ENCODE data around the gene GREB1L.

Gene GREB1L

DNA sequence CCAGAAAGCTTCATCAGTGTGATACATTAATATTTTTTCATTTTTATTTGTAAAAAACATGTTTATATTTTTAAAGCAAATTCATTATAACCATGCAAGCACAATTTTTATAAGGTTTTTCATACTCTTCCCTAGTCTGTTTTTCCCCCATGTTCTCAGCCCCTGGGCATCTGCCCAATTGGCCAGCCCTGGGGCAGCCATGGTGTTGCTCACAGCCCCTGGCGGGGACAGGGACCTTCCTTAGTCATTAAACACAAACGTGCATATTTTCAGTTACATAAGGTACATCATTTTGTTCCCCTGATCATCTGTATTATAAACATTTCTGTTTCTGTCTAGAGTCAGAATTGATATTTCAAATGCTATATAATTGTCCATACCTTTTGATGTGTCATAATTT, 208.5 kb downstream of the GREB1L start:
- DNase-seq (ENCODE audit: low read depth) = no peak

DNA sequence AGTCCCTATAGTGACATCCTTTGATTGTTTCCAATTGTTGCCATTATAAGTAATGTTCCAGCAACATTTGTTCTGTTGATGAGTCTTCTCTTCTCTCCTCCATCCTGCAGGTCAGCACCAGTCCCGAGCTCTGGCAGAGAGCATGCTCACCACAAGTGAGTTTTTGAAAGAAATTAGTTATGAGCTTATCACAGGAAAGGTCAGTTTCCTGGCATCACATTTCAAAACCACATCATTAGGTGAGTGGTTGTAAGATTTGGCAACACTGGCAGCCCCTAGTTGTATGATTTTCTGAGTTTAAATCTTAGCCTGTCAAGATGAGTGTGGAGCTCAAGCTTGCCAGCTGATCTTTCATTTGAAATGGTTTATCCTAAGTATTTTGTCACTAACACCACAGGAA, 208.9 kb downstream of the GREB1L start:
- no peak for DNase-seq (ENCODE audit: low read depth)

DNA sequence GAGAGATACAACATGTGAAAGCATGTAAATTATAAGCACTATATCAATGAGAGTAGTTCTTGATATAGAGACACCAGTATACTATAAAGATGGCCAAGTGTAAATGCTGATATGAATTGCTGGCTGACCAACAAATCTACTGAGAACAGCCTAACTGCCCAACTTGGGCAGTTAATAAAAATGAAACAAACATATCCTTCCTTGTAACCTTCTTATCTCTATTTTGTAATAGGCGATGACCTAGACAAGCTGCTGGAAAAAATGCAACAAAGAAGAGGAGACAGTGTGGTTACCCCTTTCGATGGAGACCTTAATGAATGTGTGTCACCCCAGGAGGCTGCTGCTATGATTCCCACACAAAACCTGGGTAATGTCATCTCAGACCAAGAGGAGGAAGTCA, 209.8 kb downstream of the GREB1L start:
- DNase-seq (ENCODE audit: low read depth) = no peak

- no peak for DNase-seq (ENCODE audit: low read depth)
Observed at GRCh38 chr18:21452276-21452780, 210.3 kb downstream of the GREB1L start.

- DNase-seq (ENCODE audit: low read depth) = no peak
Observed at GRCh38 chr18:21452796-21453510, 210.9 kb downstream of the GREB1L start.

GRCh38 chr18:21453511-21453901, 211.5 kb downstream of the GREB1L start:
- DNase-seq (ENCODE audit: low read depth) = no peak

GRCh38 chr18:21454725-21455124, 212.7 kb downstream of the GREB1L start:
- DNase-seq (ENCODE audit: low read depth) = no peak

DNA sequence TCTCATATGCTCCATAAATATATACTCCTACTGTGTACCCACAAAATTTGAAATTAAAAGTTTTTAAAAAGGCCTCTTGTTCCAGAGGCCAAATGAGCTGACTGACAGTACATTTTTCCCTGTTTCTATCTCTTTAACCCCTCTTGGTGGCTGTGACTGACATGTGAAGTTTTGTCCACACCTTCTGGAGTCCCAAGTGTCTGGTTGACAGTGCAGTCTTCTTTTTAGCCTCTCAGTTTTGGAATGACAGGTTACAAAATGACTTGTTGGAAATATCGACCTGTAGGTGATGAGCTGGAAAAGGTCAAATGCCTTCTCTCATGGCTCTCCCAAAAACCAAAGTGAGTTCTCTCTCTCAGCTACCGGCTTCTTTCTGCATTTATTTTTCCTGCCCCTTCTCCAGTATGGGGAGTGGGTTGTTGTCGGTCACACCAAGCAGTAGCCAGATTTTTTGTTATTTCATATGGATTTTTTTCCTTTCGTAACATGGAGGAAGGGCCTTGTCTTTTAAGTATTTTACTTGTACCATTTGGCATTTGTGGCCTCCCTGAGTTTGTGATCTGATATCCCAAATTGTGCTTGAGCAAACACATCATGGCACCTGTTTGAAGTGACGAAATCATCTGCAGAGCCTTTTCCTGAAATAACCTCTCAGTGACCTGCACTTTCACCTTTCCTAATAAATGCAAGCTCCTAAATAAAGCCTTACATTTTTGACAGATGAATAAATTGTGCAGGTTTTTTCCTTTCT, 214.6 kb downstream of the GREB1L start:
- DNase-seq (ENCODE audit: low read depth) = no peak

DNA sequence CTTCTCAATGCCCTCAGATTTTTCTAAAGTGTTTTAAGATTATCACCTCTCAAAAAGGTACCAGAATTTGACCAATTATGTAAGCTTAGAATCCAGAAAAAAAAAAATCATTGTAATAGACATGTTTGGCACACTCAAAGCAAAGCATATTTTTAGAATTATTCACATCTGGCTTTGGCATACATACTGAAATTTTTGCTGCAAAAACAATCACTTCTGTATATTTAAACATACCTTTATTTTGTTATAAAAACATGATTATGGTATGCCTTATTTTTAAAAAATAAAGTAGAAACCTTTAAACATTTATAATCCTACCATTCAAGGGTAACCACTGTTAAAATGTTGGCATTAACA, 215.1 kb downstream of the GREB1L start:
- DNase-seq (ENCODE audit: low read depth) = no peak

GRCh38 chr18:21458310-21458709, 216.3 kb downstream of the GREB1L start:
- DNase-seq (ENCODE audit: low read depth) = no peak

GRCh38 chr18:21458788-21459187, 216.8 kb downstream of the GREB1L start:
- no peak for DNase-seq (ENCODE audit: low read depth)

- DNase-seq (ENCODE audit: low read depth) = no peak
Observed at GRCh38 chr18:21459706-21460286, 217.8 kb downstream of the GREB1L start.

GRCh38 chr18:21461460-21461859, 219.4 kb downstream of the GREB1L start:
- no peak for DNase-seq (ENCODE audit: low read depth)

DNA sequence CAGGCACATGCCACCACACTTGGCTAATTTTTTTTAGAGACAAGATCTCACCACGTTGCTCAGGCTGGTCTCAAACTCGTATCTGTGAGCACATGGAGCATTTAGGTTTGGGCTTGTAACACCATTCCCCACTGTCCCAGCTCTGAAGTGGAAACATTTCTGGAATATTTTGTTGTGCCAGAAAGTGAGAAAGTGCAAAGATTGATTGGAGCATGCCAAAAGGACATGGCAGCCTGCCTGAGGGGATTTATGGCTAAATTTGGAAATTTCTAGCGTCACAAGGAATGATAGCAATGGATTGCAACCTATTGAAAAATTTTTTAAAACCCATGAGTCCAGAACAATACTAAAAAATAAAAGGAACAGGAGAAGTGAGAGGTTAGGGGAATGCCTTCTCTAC, 221.7 kb downstream of the GREB1L start:
- no peak for DNase-seq (ENCODE audit: low read depth)

DNA sequence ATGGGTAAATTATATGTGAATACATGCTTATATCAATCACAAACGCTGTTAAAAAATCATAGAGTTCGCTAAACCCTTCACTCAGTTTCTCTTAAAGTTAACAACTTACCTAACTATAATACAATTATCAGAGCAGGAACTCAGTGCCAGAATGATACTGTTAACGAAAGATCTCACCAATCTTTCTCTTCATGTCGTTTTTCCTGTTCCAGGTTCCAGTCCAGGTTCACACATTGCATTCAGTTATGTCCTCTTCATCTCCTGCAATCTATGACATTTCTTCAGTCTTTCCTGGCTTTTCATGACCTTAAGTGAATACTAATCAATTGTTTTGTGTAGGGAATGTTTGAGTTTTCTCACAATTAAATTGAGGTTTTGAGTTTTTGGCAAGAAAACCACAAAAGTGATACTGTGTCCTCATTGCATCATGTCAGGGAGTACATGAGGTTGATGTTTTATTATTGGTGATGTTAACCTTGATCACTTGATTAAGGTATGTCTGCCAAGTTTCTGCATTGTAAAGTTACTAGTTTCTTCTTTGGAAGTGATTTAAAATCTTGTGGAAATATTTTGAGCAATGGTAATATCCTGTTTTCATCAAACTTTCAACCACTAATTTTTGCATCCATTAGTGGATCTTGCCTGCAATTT, 226.6 kb downstream of the GREB1L start:
- no peak for DNase-seq (ENCODE audit: low read depth)

DNA sequence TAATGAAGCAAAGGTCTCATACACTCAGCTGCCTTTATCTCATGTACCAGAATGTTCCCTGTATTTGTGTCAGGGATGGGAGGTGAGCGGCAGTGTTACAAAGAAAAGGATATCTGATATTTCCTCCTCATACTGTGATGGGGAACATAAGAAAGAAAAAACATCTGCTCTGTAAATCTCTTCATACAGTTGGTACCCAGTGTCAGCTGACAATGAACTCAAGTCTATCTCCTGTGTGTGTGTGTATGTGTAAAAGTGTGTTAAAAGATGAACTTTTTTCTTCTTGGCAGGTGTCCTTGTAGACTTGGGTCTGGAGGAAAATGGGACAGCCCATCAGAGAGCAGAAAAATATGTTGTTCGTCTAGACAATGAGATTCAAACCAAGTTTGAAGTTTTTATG, 230.7 kb downstream of the GREB1L start:
- no peak for DNase-seq (ENCODE audit: low read depth)

- no peak for DNase-seq (ENCODE audit: low read depth)
Observed at GRCh38 chr18:21474621-21475020, 232.6 kb downstream of the GREB1L start.

- no peak for DNase-seq (ENCODE audit: low read depth)
Observed at GRCh38 chr18:21479721-21480120, 237.7 kb downstream of the GREB1L start.

- DNase-seq (ENCODE audit: low read depth) = no peak
Observed at GRCh38 chr18:21481739-21482138, 239.7 kb downstream of the GREB1L start.

DNA sequence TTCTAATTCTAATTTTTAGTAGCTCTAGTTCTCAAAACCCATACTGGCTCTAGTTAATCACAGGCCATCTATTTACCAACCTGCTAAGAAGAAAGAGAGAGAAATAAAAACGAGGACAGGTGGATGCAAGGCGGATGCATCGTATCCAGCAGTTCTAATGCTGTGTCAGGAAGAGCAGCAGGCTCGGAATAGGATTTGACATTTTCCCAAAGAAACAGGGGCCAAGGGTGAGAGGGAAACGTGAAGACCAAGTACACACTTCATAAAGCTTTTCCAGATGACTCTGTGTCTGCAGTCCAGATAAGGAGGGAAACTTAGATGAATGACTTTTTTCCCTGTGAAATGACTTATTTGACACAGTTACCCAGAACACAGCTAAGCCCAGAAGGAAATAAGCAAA, 241.0 kb downstream of the GREB1L start:
- no peak for DNase-seq (ENCODE audit: low read depth)

GRCh38 chr18:21484851-21485636, 243.0 kb downstream of the GREB1L start:
- no peak for DNase-seq (ENCODE audit: low read depth)

DNA sequence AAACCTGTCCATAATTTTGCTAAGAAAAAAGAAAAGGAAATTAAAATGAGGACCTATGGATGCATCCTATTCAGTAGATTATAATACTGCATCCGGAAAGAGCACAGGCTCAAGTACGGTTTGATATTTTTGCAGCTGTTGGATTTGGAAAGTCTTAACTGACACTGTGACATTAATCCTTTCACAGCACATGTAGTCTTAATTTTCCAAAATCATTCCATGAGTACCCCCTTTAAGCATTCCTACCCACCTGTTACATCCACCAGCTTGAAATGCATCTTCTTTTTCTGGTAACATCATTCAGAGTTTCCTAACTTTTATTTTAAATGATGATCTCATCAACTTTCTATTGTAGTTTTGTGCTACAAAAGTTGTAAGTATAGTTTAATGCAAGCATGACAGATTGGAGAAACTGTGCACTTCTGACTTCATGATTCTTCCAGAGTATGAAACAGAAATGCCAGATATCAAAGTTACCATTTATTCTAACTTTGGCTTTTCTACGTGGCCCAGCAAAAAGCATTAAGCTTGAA, 244.9 kb downstream of the GREB1L start:
- no peak for DNase-seq (ENCODE audit: low read depth)
